Neural progenitor cell (in vitro differentiated cells): ENCODE data around the gene ETV6. TPM values are rescaled to one million over a fixed set of nuclear protein-coding genes. Genes with fewer than 3 reads are reported as not detected.

Experiments used
- DNase-seq: peaks from one replicate; pipeline ENCODE4 v3.0.0-alpha.2; 2016; ENCODE audit warnings: low spot score
- H2AFZ ChIP-seq: fragments of 200-600 bp; sonication (generic); replicated peaks from 2 replicates; pipeline ENCODE4 v1.6.1; 2016; ENCODE audit warnings: antibody characterized with exemption
- H3F3A ChIP-seq: fragments of 200-600 bp; sonication (generic); 2 replicates; pipeline ENCODE4 v1.6.1; 2016; ENCODE audit warnings: antibody characterized with exemption, low read depth
- H3K27ac ChIP-seq: fragments of 200-600 bp; sonication (generic); 2 replicates; pipeline ENCODE4 v1.5.1; 2016; ENCODE audit warnings: mild to moderate bottlenecking
- H3K27me3 ChIP-seq: fragments of 200-600 bp; sonication (generic); 2 replicates; pipeline ENCODE4 v1.6.1; 2016; ENCODE audit warnings: mild to moderate bottlenecking, moderate library complexity
- H3K36me3 ChIP-seq: fragments of 200-600 bp; sonication (generic); 2 replicates; pipeline ENCODE4 v1.5.1; 2016
- H3K4me1 ChIP-seq: fragments of 200-600 bp; sonication (generic); 2 replicates; pipeline ENCODE4 v1.6.1; 2016; ENCODE audit warnings: mixed run types
- H3K4me2 ChIP-seq: fragments of 200-600 bp; sonication (generic); 2 replicates; pipeline ENCODE4 v1.6.1; 2016
- H3K4me3 ChIP-seq: fragments of 200-600 bp; sonication (generic); 2 replicates; pipeline ENCODE4 v1.5.1; 2016
- H3K79me2 ChIP-seq: fragments of 200-600 bp; sonication (generic); 2 replicates; pipeline ENCODE4 v1.6.1; 2016; ENCODE audit warnings: low read depth
- H3K9ac ChIP-seq: fragments of 200-600 bp; sonication (generic); 2 replicates; pipeline ENCODE4 v1.6.1; 2016
- H3K9me3 ChIP-seq: fragments of 200-600 bp; sonication (generic); 2 replicates; pipeline ENCODE4 v1.5.1; 2016; ENCODE audit warnings: low read depth
- H4K20me1 ChIP-seq: fragments of 200-600 bp; sonication (generic); 2 replicates; pipeline ENCODE4 v1.6.1; 2016; ENCODE audit warnings: low read depth
- H3K27ac Mint-ChIP-seq: 3 replicates; pipeline ENCODE4 v1.8.0; 2021; ENCODE audit warnings: mixed read lengths
- H3K27me3 Mint-ChIP-seq: 2 replicates; pipeline ENCODE4 v1.8.0; 2022; ENCODE audit warnings: low read depth, mild to moderate bottlenecking, inconsistent platforms, moderate library complexity, mixed read lengths; ENCODE audit not compliant: insufficient read depth
- H3K36me3 Mint-ChIP-seq: 3 replicates; pipeline ENCODE4 v1.8.0; 2021; ENCODE audit warnings: mixed read lengths
- H3K4me1 Mint-ChIP-seq: 3 replicates; pipeline ENCODE4 v1.8.0; 2021; ENCODE audit warnings: mixed read lengths
- H3K4me3 Mint-ChIP-seq: 3 replicates; pipeline ENCODE4 v1.8.0; 2021; ENCODE audit warnings: mild to moderate bottlenecking, moderate library complexity, mixed read lengths
- H3K9me3 Mint-ChIP-seq: 3 replicates; pipeline ENCODE4 v1.8.0; 2020; ENCODE audit warnings: mixed read lengths
- CTCF ChIP-seq: fragments of 200-600 bp; sonication (generic); IDR thresholded peaks from 2 replicates; pipeline ENCODE4 v1.5.1; 2017; ENCODE audit warnings: antibody characterized with exemption, mild to moderate bottlenecking
- EZH2 ChIP-seq: fragments of 200-600 bp; sonication (generic); IDR thresholded peaks from 2 replicates; pipeline ENCODE4 v1.6.1; 2017; ENCODE audit warnings: antibody characterized with exemption, mild to moderate bottlenecking, moderate library complexity
- EZH2phosphoT487 ChIP-seq: fragments of 200-600 bp; sonication (generic); IDR thresholded peaks from 2 replicates; pipeline ENCODE4 v1.6.1; 2017; ENCODE audit warnings: antibody characterized with exemption
- total RNA-seq: library from RNA; depleted of rRNA; stranded (reverse); fragments of >200 nt; gene quantifications from 2 replicates; pipeline ENCODE4 v1.2.3, GENCODE V29; 2015; ENCODE audit warnings: low replicate concordance

ETV6 gene
- total RNA-seq, 1 donor from 2014 or later, result 6.2 TPM

GRCh38 chr12:11891754-11892386 lies 242.4 kb downstream of the ETV6 start:
- peak overlapping the region; percentile 43 for H3K27ac Mint-ChIP-seq

GRCh38 chr12:11893998-11894397 lies 244.5 kb downstream of the ETV6 start:
- Histone ChIP-seq H3K36me3 (no peaks in the 10 kb centered on the region), H3K9ac (no peak overlapping the region), H3K9me3 (no peaks in the 10 kb centered on the region), H3K79me2 (no peaks in the 10 kb centered on the region), H3K4me2 (peak overlapping the region; percentile 20), H3F3A (peaks cover 18% of the 10 kb centered on the region), H4K20me1 (no peaks in the 10 kb centered on the region), H3K27me3 (no peaks in the 10 kb centered on the region), H2AFZ (no peak overlapping the region), H3K27ac (no peak overlapping the region), H3K4me3 (no peak overlapping the region), H3K4me1 (peaks cover 29% of the 10 kb centered on the region)
- Mint-ChIP-seq H3K27me3 (no peaks in the 10 kb centered on the region), H3K4me3 (no peak overlapping the region), H3K27ac (no peak overlapping the region), H3K9me3 (no peaks in the 10 kb centered on the region), H3K36me3 (peaks cover 26% of the 10 kb centered on the region), H3K4me1 (peaks cover 16% of the 10 kb centered on the region)
- TF ChIP-seq CTCF (no peak), EZH2phosphoT487 (no peak), EZH2 (no peak)
- DNase-seq, result no peak

More at GRCh38 chr12:11891754-11892386, 242.4 kb downstream of the ETV6 start:
- Histone ChIP-seq H3K4me1 (peaks cover 29% of the 10 kb centered on the region), H3K9ac (no peak overlapping the region), H2AFZ (no peak overlapping the region), H3K4me3 (no peak overlapping the region), H4K20me1 (no peaks in the 10 kb centered on the region), H3K79me2 (no peaks in the 10 kb centered on the region), H3K27me3 (no peaks in the 10 kb centered on the region), H3K9me3 (no peaks in the 10 kb centered on the region), H3K4me2 (no peak overlapping the region), H3F3A (peaks cover 18% of the 10 kb centered on the region), H3K36me3 (no peaks in the 10 kb centered on the region), H3K27ac (no peak overlapping the region)
- Mint-ChIP-seq H3K27me3 (no peaks in the 10 kb centered on the region), H3K36me3 (peaks cover 35% of the 10 kb centered on the region), H3K9me3 (peaks cover 2% of the 10 kb centered on the region), H3K4me3 (no peak overlapping the region), H3K4me1 (peaks cover 14% of the 10 kb centered on the region)
- TF ChIP-seq EZH2, result no peak
- TF ChIP-seq EZH2phosphoT487, result no peak
- peak; percentile 35 for TF ChIP-seq CTCF
- DNase-seq, result no peak

- H3K36me3 ChIP-seq, result no peaks in the 10 kb centered on the region
- Mint-ChIP-seq H3K27me3 (no peaks in the 10 kb centered on the region), H3K36me3 (peaks cover 19% of the 10 kb centered on the region), H3K4me1 (peaks cover 16% of the 10 kb centered on the region), H3K9me3 (no peaks in the 10 kb centered on the region), H3K27ac (peak overlapping the region; percentile 9), H3K4me3 (no peak overlapping the region)
- no peak overlapping the region for H2AFZ ChIP-seq
- H3K79me2 ChIP-seq, result no peaks in the 10 kb centered on the region
- H3K4me3 ChIP-seq, result no peak overlapping the region
- H3F3A ChIP-seq, result peaks cover 18% of the 10 kb centered on the region
- no peaks in the 10 kb centered on the region for H3K9me3 ChIP-seq
- TF ChIP-seq EZH2 (no peak), EZH2phosphoT487 (no peak), CTCF (no peak)
- H3K9ac ChIP-seq, result no peak overlapping the region
- no peaks in the 10 kb centered on the region for H4K20me1 ChIP-seq
- H3K4me2 ChIP-seq, result peak overlapping the region; percentile 20
- peak; percentile 44 for DNase-seq
- H3K27me3 ChIP-seq, result no peaks in the 10 kb centered on the region
- peaks cover 29% of the 10 kb centered on the region for H3K4me1 ChIP-seq
- H3K27ac ChIP-seq, result peak overlapping the region; percentile 36
Observed at GRCh38 chr12:11894890-11895289, 245.4 kb downstream of the ETV6 start.
